ENCODE results near the gene PTDSS2. TPM values are rescaled to one million over a fixed set of nuclear protein-coding genes. Genes with fewer than 3 reads are reported as not detected.

PTDSS2 gene
- total RNA-seq, 1 donor from 2014 or later, result 26.3 TPM

DNA sequence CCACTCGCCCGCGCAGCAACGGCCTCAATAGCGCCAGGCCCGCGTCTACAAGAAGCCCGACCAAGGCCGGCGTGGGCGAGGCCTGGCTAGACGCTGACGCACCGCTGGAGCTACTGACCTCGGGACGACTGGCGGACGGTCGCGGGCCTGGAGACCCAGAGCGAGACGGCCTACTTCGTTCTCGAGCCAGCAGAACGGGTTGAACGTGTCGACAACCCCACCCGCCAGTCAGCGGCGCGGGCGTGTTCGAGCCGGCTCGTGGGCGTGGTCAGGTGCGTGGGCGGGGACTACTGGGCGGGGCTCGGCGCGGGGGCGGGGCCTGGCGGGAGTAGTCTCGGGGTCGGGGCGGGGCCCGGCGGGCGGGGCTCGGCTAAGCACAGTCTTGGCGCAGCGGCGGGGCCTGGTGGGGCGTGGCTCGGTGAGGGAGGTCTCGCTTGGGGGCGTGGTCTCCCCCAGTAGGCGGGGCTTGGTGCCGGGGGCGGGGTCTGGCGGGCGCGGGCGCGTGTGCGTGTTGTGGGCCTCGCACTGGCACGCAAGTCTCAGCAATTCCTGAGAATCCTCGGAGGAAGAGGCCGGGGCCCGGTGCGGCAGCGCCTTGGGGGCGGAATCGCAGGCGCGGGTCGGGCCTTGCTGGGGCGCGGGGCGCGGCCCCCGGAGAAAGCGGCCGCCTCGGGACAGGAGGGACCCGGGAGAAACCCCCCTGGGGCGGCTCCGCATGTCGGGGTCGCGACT lies 57.1 kb downstream of the PTDSS2 start, which contains the start of gene RNH1:
RNH1 (minus strand) TSS at position 248 of the 732 bp plus-strand sequence. CDS start 5,080 bp downstream, outside the sequence.
- TF ChIP-seq, protein P1, sequence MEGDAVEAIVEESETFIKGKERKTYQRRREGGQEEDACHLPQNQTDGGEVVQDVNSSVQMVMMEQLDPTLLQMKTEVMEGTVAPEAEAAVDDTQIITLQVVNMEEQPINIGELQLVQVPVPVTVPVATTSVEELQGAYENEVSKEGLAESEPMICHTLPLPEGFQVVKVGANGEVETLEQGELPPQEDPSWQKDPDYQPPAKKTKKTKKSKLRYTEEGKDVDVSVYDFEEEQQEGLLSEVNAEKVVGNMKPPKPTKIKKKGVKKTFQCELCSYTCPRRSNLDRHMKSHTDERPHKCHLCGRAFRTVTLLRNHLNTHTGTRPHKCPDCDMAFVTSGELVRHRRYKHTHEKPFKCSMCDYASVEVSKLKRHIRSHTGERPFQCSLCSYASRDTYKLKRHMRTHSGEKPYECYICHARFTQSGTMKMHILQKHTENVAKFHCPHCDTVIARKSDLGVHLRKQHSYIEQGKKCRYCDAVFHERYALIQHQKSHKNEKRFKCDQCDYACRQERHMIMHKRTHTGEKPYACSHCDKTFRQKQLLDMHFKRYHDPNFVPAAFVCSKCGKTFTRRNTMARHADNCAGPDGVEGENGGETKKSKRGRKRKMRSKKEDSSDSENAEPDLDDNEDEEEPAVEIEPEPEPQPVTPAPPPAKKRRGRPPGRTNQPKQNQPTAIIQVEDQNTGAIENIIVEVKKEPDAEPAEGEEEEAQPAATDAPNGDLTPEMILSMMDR (IDR thresholded peaks at IDR 0.05; ENCODE audit: insufficient read depth, low read length, severe bottlenecking), result no peak
- Histone ChIP-seq H3K27me3 (ENCODE audit: control insufficient read depth, insufficient read depth, low read length) (no peaks in the 10 kb centered on the region), H3K36me3 (ENCODE audit: control insufficient read depth, insufficient read depth, low read length) (peaks cover 12% of the 10 kb centered on the region), H3K4me3 (ENCODE audit: low read depth, low read length) (peak within 1 kb of the TSS; percentile 85)
- FAIRE-seq (no peak), DNase-seq (ENCODE audit: low read depth) (peak; percentile 82)

DNA sequence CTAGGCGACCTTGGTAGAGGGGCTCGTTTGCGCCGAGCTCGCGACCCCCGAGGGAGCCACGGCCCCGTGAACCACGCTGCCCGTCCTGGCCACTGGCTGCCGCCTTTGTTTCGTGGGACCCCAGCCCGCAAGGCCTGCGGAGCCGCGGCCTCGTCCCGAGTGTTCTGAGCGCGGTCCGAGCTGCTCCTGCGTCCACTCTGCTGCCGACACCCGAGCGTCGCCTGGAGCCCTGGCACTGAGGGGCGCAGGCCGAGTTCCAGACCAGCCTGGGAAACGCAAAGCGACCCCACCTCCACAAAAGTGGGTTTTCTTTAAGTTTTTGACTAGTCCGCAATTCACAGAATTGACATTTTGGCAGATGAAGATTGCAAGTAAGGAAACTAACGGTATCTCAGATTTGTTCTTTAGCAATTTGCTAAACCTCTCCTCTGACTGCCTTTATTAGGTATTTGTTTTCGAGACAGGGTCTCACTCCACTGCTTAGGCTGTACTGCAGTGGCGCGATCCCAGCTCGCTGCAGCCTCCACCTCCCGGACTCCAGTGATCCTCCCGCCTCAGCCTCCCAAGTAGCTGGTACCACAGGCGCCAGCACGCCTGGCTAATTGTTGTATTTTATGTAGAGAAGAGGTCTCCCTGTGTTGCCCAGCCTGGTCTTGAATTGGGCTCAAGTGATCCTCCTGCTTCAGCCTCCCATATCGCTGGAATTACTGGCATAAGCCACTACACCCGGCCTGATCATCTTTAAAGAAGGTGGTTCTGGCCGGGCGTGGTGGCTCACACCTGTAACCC lies 57.8 kb downstream of the PTDSS2 start:
- FAIRE-seq (no peak), DNase-seq (ENCODE audit: low read depth) (no peak)
- peaks cover 9% of the 10 kb centered on the region for H3K36me3 ChIP-seq (ENCODE audit: control insufficient read depth, insufficient read depth, low read length)
- no peaks in the 10 kb centered on the region for H3K27me3 ChIP-seq (ENCODE audit: control insufficient read depth, insufficient read depth, low read length)
- H3K4me3 ChIP-seq (ENCODE audit: low read depth, low read length), result peak overlapping the region; percentile 71
- TF ChIP-seq, protein P1 (IDR thresholded peaks at IDR 0.05; ENCODE audit: insufficient read depth, low read length, severe bottlenecking), result no peak

- no peak for DNase-seq (ENCODE audit: low read depth)
- no peaks in the 10 kb centered on the region for H3K27me3 ChIP-seq (ENCODE audit: control insufficient read depth, insufficient read depth, low read length)
- H3K36me3 ChIP-seq (ENCODE audit: control insufficient read depth, insufficient read depth, low read length), result peaks cover 8% of the 10 kb centered on the region
- no peak for FAIRE-seq
- TF ChIP-seq, protein P1 (IDR thresholded peaks at IDR 0.05; ENCODE audit: insufficient read depth, low read length, severe bottlenecking), result no peak
- H3K4me3 ChIP-seq (ENCODE audit: low read depth, low read length), result no peak overlapping the region
These were observed 58.9 kb downstream of the PTDSS2 start for GRCh38 chr11:508956-509355.

DNA sequence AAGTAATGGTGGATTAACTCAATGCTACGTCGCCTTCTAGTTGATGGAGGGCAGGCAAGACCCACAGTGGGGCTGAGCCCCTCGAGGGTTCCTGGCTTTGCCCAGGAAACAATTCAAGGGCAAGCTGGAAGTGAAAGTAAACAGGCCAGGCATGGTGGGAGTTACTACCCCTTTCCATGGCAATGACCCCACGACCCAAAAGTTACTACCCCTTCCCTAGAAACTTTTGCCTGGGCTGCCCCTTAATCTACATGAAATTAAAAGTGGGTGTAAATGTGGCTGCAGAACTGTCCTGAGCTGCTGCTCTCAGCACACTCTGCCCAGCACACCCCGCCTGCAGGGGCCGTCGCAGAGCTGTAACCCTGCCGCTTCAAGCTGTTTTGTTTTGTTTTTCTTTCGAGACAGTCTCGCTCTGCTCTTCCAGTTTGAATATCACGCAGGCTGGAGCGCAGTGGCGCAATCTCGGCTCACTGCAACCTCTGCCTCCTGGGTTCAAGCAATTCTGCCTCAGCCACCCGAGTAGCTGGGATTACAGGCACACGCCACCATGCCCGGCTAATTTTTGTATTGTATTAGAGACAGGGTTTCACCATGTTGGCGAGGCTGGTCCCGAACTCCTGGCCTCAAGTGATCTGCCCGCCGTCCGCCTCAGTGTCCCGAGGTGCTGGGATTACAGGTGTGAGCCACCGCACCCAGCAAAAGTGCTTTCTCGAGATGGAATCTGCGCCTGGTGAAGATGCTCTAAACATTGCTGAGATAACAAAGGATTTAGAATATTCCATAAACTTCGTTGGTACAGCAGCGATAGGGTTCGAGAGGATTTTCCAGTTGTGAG lies 62.9 kb downstream of the PTDSS2 start:
- peaks cover 8% of the 10 kb centered on the region for H3K36me3 ChIP-seq (ENCODE audit: control insufficient read depth, insufficient read depth, low read length)
- FAIRE-seq, result no peak
- no peak overlapping the region for H3K4me3 ChIP-seq (ENCODE audit: low read depth, low read length)
- DNase-seq (ENCODE audit: low read depth), result no peak
- TF ChIP-seq, protein P1 (IDR thresholded peaks at IDR 0.05; ENCODE audit: insufficient read depth, low read length, severe bottlenecking), result no peak
- H3K27me3 ChIP-seq (ENCODE audit: control insufficient read depth, insufficient read depth, low read length), result no peaks in the 10 kb centered on the region

GRCh38 chr11:514606-515005 lies 64.5 kb downstream of the PTDSS2 start:
- H3K36me3 ChIP-seq (ENCODE audit: control insufficient read depth, insufficient read depth, low read length), result peaks cover 6% of the 10 kb centered on the region
- FAIRE-seq (no peak), DNase-seq (ENCODE audit: low read depth) (no peak)
- H3K27me3 ChIP-seq (ENCODE audit: control insufficient read depth, insufficient read depth, low read length), result no peaks in the 10 kb centered on the region
- H3K4me3 ChIP-seq (ENCODE audit: low read depth, low read length), result no peak overlapping the region
- TF ChIP-seq, protein P1 (IDR thresholded peaks at IDR 0.05; ENCODE audit: insufficient read depth, low read length, severe bottlenecking), result no peak

All from bronchial epithelial cell (primary cell).